ENCODE data around the gene ELMOD1.

- no peak for TF ChIP-seq CTCF (IDR thresholded peaks at IDR 0.05)
- no peak for TF ChIP-seq EZH2 (IDR thresholded peaks at IDR 0.05; ENCODE audit: borderline replicate concordance, insufficient read depth, low read depth, low read length, poor library complexity, severe bottlenecking)
Measured at GRCh38 chr11:107561688-107562087, 29.3 kb upstream of the ELMOD1 start.
